Stomach (tissue), 9 donors: Measurements from ENCODE around the gene OR13J1. TPM values are rescaled to one million over a fixed set of nuclear protein-coding genes. Genes with fewer than 3 reads are reported as not detected.
A peak's percentile ranks its signal among the peaks of the same experiment; 100 is the strongest.

ENCODE experiments used
- DNase-seq, 2 donors: peaks; one replicate each; pipeline versions ENCODE4 v3.0.0 to v3.0.0-alpha.2; 2013 to 2019
- H3K27ac ChIP-seq, 5 donors: fragments of 200-600 bp in 4 of 5; sonication (generic) in 4 of 5; one replicate each; pipeline ENCODE4 v1.5.1; 2013 to 2019; ENCODE audit warnings: mild to moderate bottlenecking in 1 of 5, moderate library complexity in 1 of 5
- H3K27me3 ChIP-seq, 3 donors: fragments of 200-600 bp; sonication (generic); one replicate each; pipeline ENCODE4 v1.5.1; 2017 to 2019; ENCODE audit warnings: mixed run types in 1 of 3
- H3K36me3 ChIP-seq, 4 donors: fragments of 200-600 bp; sonication (generic); 1 replicate in 3 of 4; 2 replicates in 1 of 4; pipeline ENCODE4 v1.5.1; 2016 to 2019
- H3K4me1 ChIP-seq, 4 donors: fragments of 200-600 bp; sonication (generic); one replicate each; pipeline ENCODE4 v1.5.1; 2016 to 2019
- H3K4me3 ChIP-seq, 4 donors: fragments of 200-600 bp; sonication (generic) in 3 of 4; one replicate each; pipeline ENCODE4 v1.5.1; 2016 to 2019; ENCODE audit warnings: mild to moderate bottlenecking in 1 of 4
- H3K9me3 ChIP-seq, 4 donors: fragments of 200-600 bp; sonication (generic); one replicate each; pipeline ENCODE4 v1.5.1; 2016 to 2019
- CTCF ChIP-seq, 7 experiments: fragments of 450-650 bp in 4 of 7; fragments of 200-600 bp in 3 of 7; sonication (generic) in 3 of 7; IDR thresholded peaks; one replicate each; pipeline ENCODE4 v1.5.1; 2016 to 2019; ENCODE audit warnings: antibody characterized with exemption in 7 of 7, control low read depth in 2 of 7, mild to moderate bottlenecking in 1 of 7
- EP300 ChIP-seq: sonication (generic); formaldehyde crosslinking; IDR thresholded peaks from one replicate; pipeline ENCODE4 v1.6.1; 2017; ENCODE audit warnings: antibody characterized with exemption
- POLR2A ChIP-seq, 4 donors: fragments of 450-650 bp; IDR thresholded peaks; one replicate each; pipeline ENCODE4 v1.6.1; 2016; ENCODE audit warnings: antibody characterized with exemption in 4 of 4, control low read depth in 2 of 4, mild to moderate bottlenecking in 1 of 4, moderate library complexity in 1 of 4
- POLR2AphosphoS5 ChIP-seq, 3 donors: sonication (generic); formaldehyde crosslinking; IDR thresholded peaks; one replicate each; pipeline ENCODE4 v1.6.1; 2016; ENCODE audit warnings: antibody characterized with exemption in 3 of 3
- whole genome bisulfite sequencing, 5 donors: extraction: QIAGEN DNeasy Blood & Tissue Kit in 3 of 5; methylation state at CpG; one replicate each; pipeline versions ENCODE4 v1.1.5 to v1.1.7; 2013 to 2018; 5-methylcytosine and 5-hydroxymethylcytosine counted together
- intact Hi-C: fragments of 100-400 bp; cut with DNase I; formaldehyde crosslinking; loops from one replicate; pipeline ENCODE4 v1.15.1; 2023; ENCODE audit warnings: low total_unique reads
- polyA plus RNA-seq, 3 donors: library from polyadenylated mRNA; stranded (reverse); fragments of 200-250 nt; gene quantifications; one replicate each; pipeline ENCODE4 v1.2.3, GENCODE V29; 2013
- total RNA-seq, 5 donors: library from RNA; depleted of rRNA; stranded (reverse); fragments of >200 nt; gene quantifications; one replicate each; pipeline versions ENCODE4 v1.1.0 to v1.2.3, GENCODE V29; 2014 to 2016
- donor health status: healthy with polysubstance abuse.
- donor health status: Bipolar disorder and iron deficiency.
- donor health status: healthy.

OR13J1 gene
- total and polyA plus RNA-seq, 8 donors: not detected

- TF ChIP-seq EP300 (no peak), POLR2A (IDR thresholded peaks at IDR 0.05) (no peak), CTCF (IDR thresholded peaks at IDR 0.05) (no peak), POLR2AphosphoS5 (IDR thresholded peaks at IDR 0.05) (no peak)
- H3K36me3 ChIP-seq: peaks cover 0 to 9% (median under 1%) of the 10 kb centered on the region in 4 donors
- no peak overlapping the region for H3K27ac ChIP-seq
- WGBS, 5 donors: 75 to 93% (median 91%) methylated on average over 15 of the region's 15 CpGs
- intact Hi-C loops: no loop called here
- no peaks in the 10 kb centered on the region for H3K9me3 ChIP-seq
- H3K4me1 ChIP-seq: peaks cover 25 to 38% (median 28%) of the 10 kb centered on the region in 4 donors
- peaks cover 0 to 10% (median 0%) of the 10 kb centered on the region in 3 donors for H3K27me3 ChIP-seq
- peak in 1 of 2 donors; percentile 52 for DNase-seq
- no peak overlapping the region for H3K4me3 ChIP-seq
Observed at GRCh38 chr9:35840881-35841644, 29.1 kb downstream of the OR13J1 start.

- no peak overlapping the region for H3K27ac ChIP-seq
- no peaks in the 10 kb centered on the region for H3K9me3 ChIP-seq
- TF ChIP-seq POLR2AphosphoS5 (IDR thresholded peaks at IDR 0.05) (no peak), EP300 (no peak), POLR2A (IDR thresholded peaks at IDR 0.05) (no peak), CTCF (IDR thresholded peaks at IDR 0.05) (no peak)
- 85 to 94% (median 89%) methylated on average over 5 of the region's 5 CpGs for WGBS, 5 donors
- DNase-seq: no peak
- H3K27me3 ChIP-seq: peaks cover 0 to 10% (median 0%) of the 10 kb centered on the region in 3 donors
- H3K4me3 ChIP-seq: no peak overlapping the region
- intact Hi-C loops: no loop called here
- H3K36me3 ChIP-seq: peaks cover 0 to 11% (median 2%) of the 10 kb centered on the region in 4 donors
- H3K4me1 ChIP-seq: peaks cover 17 to 38% (median 27%) of the 10 kb centered on the region in 4 donors
Observed at GRCh38 chr9:35839926-35840325, 30.3 kb downstream of the OR13J1 start.

- Histone ChIP-seq H3K27me3 (peaks cover 0 to 10% (median 0%) of the 10 kb centered on the region in 3 donors), H3K36me3 (peaks cover 0 to 9% (median 3%) of the 10 kb centered on the region in 4 donors), H3K4me1 (peaks cover 30 to 48% (median 44%) of the 10 kb centered on the region in 4 donors), H3K27ac (no peak overlapping the region), H3K4me3 (no peak overlapping the region), H3K9me3 (no peaks in the 10 kb centered on the region)
- intact Hi-C loops: no loop called here
- TF ChIP-seq POLR2AphosphoS5 (IDR thresholded peaks at IDR 0.05): no peak
- TF ChIP-seq EP300: no peak
- no peak for TF ChIP-seq POLR2A (IDR thresholded peaks at IDR 0.05)
- no peak for TF ChIP-seq CTCF (IDR thresholded peaks at IDR 0.05)
- no peak for DNase-seq
- WGBS, 5 donors: 86 to 99% (median 97%) methylated on average over 5 of the region's 5 CpGs
Observed at GRCh38 chr9:35836595-35836994, 33.6 kb downstream of the OR13J1 start.

GRCh38 chr9:35835766-35836165 is 34.4 kb downstream of the OR13J1 start:
- H3K9me3 ChIP-seq: no peaks in the 10 kb centered on the region
- H3K36me3 ChIP-seq: peaks cover 0 to 6% (median 2%) of the 10 kb centered on the region in 4 donors
- intact Hi-C loops: no loop called here
- H3K4me1 ChIP-seq: peaks cover 30 to 56% (median 52%) of the 10 kb centered on the region in 4 donors
- no peak for DNase-seq
- H3K4me3 ChIP-seq: no peak overlapping the region
- peaks cover 0 to 10% (median 0%) of the 10 kb centered on the region in 3 donors for H3K27me3 ChIP-seq
- TF ChIP-seq CTCF (IDR thresholded peaks at IDR 0.05): no peak
- no peak for TF ChIP-seq POLR2AphosphoS5 (IDR thresholded peaks at IDR 0.05)
- TF ChIP-seq POLR2A (IDR thresholded peaks at IDR 0.05): no peak
- TF ChIP-seq EP300: no peak
- WGBS, 5 donors: 75 to 80% (median 79%) methylated on average over 2 of the region's 2 CpGs
- H3K27ac ChIP-seq: peak overlapping the region in 3 of 5 donors; percentile 83 to 93 (median 86)
